ENCODE results near the gene NOSIP.

The NOSIP gene

DNA sequence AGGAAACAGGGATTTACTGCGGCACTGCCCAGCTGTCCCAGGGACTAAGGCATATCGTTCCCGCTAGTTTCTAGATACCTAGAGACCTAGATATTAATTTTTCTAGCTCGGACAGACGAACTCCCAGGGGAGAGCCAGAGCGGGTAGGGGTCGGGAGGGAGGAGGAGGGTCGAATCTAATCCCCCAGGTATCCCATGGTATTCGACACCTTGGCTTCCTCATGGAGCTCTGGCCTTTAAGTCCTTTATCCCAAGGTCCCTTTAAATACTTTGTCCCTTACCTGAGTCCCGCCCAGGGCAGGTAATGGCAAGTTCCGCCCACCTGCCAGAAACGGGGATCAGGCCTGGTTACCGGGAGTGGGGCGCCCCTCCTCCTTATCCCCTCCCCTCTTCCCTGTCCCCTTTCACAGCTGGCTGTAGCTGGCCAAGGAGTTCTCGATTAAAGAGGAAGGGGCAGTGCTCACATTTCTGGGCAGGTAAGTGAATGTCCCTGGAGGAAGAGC lies 702 bp upstream of the NOSIP start, which contains the start of gene PRRG2:
Gene PRRG2 (plus strand): TSS at position 310 of the 502 bp plus-strand sequence. CDS start 1,904 bp downstream, outside the sequence.
- H3K9ac ChIP-seq (ENCODE audit: low read length): peak within 1 kb of the TSS; percentile 96
- H3K79me2 ChIP-seq (ENCODE audit: insufficient read depth, low read length): peaks cover 15% of the 10 kb centered on the region
- H3K9me3 ChIP-seq (ENCODE audit: low read length): no peaks in the 10 kb centered on the region
- peaks cover 27% of the 10 kb centered on the region for H3K4me1 ChIP-seq (ENCODE audit: insufficient read depth, low read length, severe bottlenecking)
- no peaks in the 10 kb centered on the region for H3K9me2 ChIP-seq (ENCODE audit: low read depth, low read length)
- peak within 1 kb of the TSS; percentile 72 for H2AFZ ChIP-seq (ENCODE audit: low read length)
- peak within 1 kb of the TSS; percentile 94 for H3K4me3 ChIP-seq (ENCODE audit: low read depth, low read length, poor library complexity, severe bottlenecking)
- peak within 1 kb of the TSS; percentile 6 for H3K27ac ChIP-seq (ENCODE audit: low read depth, low read length, poor library complexity, severe bottlenecking)
- H4K20me1 ChIP-seq (ENCODE audit: insufficient read depth, low read length): no peaks in the 10 kb centered on the region
- H3K27me3 ChIP-seq (ENCODE audit: insufficient read depth, low read length): no peaks in the 10 kb centered on the region
- TF ChIP-seq EZH2 (IDR thresholded peaks at IDR 0.05; ENCODE audit: borderline replicate concordance, low read length): no peak
- TF ChIP-seq, protein P1, sequence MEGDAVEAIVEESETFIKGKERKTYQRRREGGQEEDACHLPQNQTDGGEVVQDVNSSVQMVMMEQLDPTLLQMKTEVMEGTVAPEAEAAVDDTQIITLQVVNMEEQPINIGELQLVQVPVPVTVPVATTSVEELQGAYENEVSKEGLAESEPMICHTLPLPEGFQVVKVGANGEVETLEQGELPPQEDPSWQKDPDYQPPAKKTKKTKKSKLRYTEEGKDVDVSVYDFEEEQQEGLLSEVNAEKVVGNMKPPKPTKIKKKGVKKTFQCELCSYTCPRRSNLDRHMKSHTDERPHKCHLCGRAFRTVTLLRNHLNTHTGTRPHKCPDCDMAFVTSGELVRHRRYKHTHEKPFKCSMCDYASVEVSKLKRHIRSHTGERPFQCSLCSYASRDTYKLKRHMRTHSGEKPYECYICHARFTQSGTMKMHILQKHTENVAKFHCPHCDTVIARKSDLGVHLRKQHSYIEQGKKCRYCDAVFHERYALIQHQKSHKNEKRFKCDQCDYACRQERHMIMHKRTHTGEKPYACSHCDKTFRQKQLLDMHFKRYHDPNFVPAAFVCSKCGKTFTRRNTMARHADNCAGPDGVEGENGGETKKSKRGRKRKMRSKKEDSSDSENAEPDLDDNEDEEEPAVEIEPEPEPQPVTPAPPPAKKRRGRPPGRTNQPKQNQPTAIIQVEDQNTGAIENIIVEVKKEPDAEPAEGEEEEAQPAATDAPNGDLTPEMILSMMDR (IDR thresholded peaks at IDR 0.05; ENCODE audit: low read length): no peak
- H3K36me3 ChIP-seq (ENCODE audit: insufficient read depth, low read length): peaks cover 2% of the 10 kb centered on the region; the same call in 1 of the 2 replicates
- peak within 1 kb of the TSS; percentile 92 for H3K4me2 ChIP-seq (ENCODE audit: low read length)
- no peaks in the 10 kb centered on the region for H3F3A ChIP-seq (ENCODE audit: insufficient read depth, low read length)

DNA sequence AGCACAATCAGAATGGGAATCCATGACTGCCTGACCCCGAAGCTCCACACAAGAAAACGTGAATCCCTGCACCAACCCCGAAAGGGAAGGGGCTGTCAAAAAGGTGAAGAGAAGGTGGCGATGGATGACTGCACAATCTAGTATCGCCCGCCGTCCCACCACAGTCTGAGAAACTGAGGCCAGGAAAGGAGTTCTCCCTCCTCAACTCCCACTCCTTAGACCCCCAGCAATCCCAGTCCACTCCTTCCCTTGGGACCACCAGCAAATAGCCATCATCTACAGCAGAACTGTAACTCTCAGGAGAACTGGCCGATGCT lies 451 bp downstream of the NOSIP start:
- peak overlapping the region; percentile 96 for H3K9ac ChIP-seq (ENCODE audit: low read length)
- peaks cover 15% of the 10 kb centered on the region for H3K79me2 ChIP-seq (ENCODE audit: insufficient read depth, low read length)
- H3K36me3 ChIP-seq (ENCODE audit: insufficient read depth, low read length): peaks cover 10% of the 10 kb centered on the region; the same call in 1 of the 2 replicates
- H3K4me1 ChIP-seq (ENCODE audit: insufficient read depth, low read length, severe bottlenecking): peaks cover 27% of the 10 kb centered on the region
- no peaks in the 10 kb centered on the region for H4K20me1 ChIP-seq (ENCODE audit: insufficient read depth, low read length)
- H3K9me2 ChIP-seq (ENCODE audit: low read depth, low read length): no peaks in the 10 kb centered on the region
- H3F3A ChIP-seq (ENCODE audit: insufficient read depth, low read length): no peaks in the 10 kb centered on the region
- no peak for TF ChIP-seq EZH2 (IDR thresholded peaks at IDR 0.05; ENCODE audit: borderline replicate concordance, low read length)
- TF ChIP-seq, protein P1 (IDR thresholded peaks at IDR 0.05; ENCODE audit: low read length): no peak
- H3K4me2 ChIP-seq (ENCODE audit: low read length): peak overlapping the region; percentile 92
- H3K4me3 ChIP-seq (ENCODE audit: low read depth, low read length, poor library complexity, severe bottlenecking): peak overlapping the region; percentile 94
- H2AFZ ChIP-seq (ENCODE audit: low read length): no peak overlapping the region
- H3K27me3 ChIP-seq (ENCODE audit: insufficient read depth, low read length): no peaks in the 10 kb centered on the region
- H3K9me3 ChIP-seq (ENCODE audit: low read length): no peaks in the 10 kb centered on the region
- peak overlapping the region; percentile 6 for H3K27ac ChIP-seq (ENCODE audit: low read depth, low read length, poor library complexity, severe bottlenecking)

DNA sequence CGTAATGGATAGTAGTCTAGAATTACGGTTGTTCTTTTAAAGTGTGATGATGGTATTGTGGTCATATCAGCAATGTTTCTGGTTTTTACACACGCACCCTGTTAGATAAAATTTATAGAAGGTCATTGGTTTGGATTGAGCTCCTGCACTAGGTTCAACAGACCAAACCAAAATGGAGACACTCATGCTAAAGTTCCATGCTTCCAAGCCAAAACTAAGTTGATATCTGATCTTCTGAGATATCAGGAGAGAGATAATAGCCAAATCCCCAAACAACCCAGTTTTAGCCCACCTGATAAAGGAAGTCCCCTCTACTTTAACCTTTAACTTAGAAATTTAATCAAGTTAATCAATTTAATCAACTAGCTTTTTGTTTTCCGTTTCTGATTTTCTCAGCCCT lies 1.2 kb downstream of the NOSIP start:
- no peak overlapping the region for H2AFZ ChIP-seq (ENCODE audit: low read length)
- H3K27ac ChIP-seq (ENCODE audit: low read depth, low read length, poor library complexity, severe bottlenecking): no peak overlapping the region
- H3K9ac ChIP-seq (ENCODE audit: low read length): peak overlapping the region; percentile 96
- H3K4me2 ChIP-seq (ENCODE audit: low read length): peak overlapping the region; percentile 92
- no peaks in the 10 kb centered on the region for H3K9me2 ChIP-seq (ENCODE audit: low read depth, low read length)
- H3K4me1 ChIP-seq (ENCODE audit: insufficient read depth, low read length, severe bottlenecking): peaks cover 27% of the 10 kb centered on the region
- no peaks in the 10 kb centered on the region for H3K27me3 ChIP-seq (ENCODE audit: insufficient read depth, low read length)
- TF ChIP-seq, protein P1 (IDR thresholded peaks at IDR 0.05; ENCODE audit: low read length): no peak
- no peak for TF ChIP-seq EZH2 (IDR thresholded peaks at IDR 0.05; ENCODE audit: borderline replicate concordance, low read length)
- H4K20me1 ChIP-seq (ENCODE audit: insufficient read depth, low read length): no peaks in the 10 kb centered on the region
- H3K9me3 ChIP-seq (ENCODE audit: low read length): no peaks in the 10 kb centered on the region
- no peaks in the 10 kb centered on the region for H3F3A ChIP-seq (ENCODE audit: insufficient read depth, low read length)
- H3K36me3 ChIP-seq (ENCODE audit: insufficient read depth, low read length): peaks cover 14% of the 10 kb centered on the region; the same call in 1 of the 2 replicates
- H3K4me3 ChIP-seq (ENCODE audit: low read depth, low read length, poor library complexity, severe bottlenecking): peak overlapping the region; percentile 94
- peaks cover 15% of the 10 kb centered on the region for H3K79me2 ChIP-seq (ENCODE audit: insufficient read depth, low read length)

All from OCI-LY1 (cell line).